Urinary bladder (tissue), 4 donors: ENCODE measurements around the gene GAA. TPM values are rescaled to one million over a fixed set of nuclear protein-coding genes. Genes with fewer than 3 reads are reported as not detected.

ENCODE experiments used
- DNase-seq: peaks from one replicate; pipeline ENCODE4 v3.0.0-alpha.2; 2015; ENCODE audit errors: extremely low spot score
- H3K27ac ChIP-seq: one replicate; pipeline ENCODE4 v1.5.1; 2013; ENCODE audit warnings: low read depth, mild to moderate bottlenecking, moderate library complexity
- H3K36me3 ChIP-seq: one replicate; pipeline ENCODE4 v1.6.1; 2013; ENCODE audit warnings: mild to moderate bottlenecking, moderate library complexity; ENCODE audit not compliant: insufficient read depth
- H3K4me1 ChIP-seq: one replicate; pipeline ENCODE4 v1.6.1; 2013; ENCODE audit warnings: mild to moderate bottlenecking, moderate library complexity; ENCODE audit not compliant: insufficient read depth
- H3K4me3 ChIP-seq: one replicate; pipeline ENCODE4 v1.5.1; 2013; ENCODE audit warnings: low read depth, low read length
- WGBS: extraction: QIAGEN DNeasy Blood & Tissue Kit; methylation state at CpG from one replicate; pipeline ENCODE4 v1.1.7; 2013; 5-methylcytosine and 5-hydroxymethylcytosine counted together
- polyA plus RNA-seq: library from polyadenylated mRNA; stranded (reverse); fragments of 200-250 nt; gene quantifications from one replicate; pipeline ENCODE4 v1.2.3, GENCODE V29; 2013
- total RNA-seq: library from RNA; depleted of rRNA; stranded (reverse); fragments of >200 nt; gene quantifications from one replicate; pipeline ENCODE4 v1.2.3, GENCODE V29; 2014
- donor health status: healthy with polysubstance abuse.
- donor health status: healthy.

GAA gene
- total and polyA plus RNA-seq, 2 donors, result 21.4 to 54.4 TPM

- no peaks in the 10 kb centered on the region for H3K36me3 ChIP-seq
- DNase-seq, result no peak
- no peak overlapping the region for H3K4me3 ChIP-seq
- no peaks in the 10 kb centered on the region for H3K4me1 ChIP-seq
- 93% methylated on average over 4 of the region's 4 CpGs for WGBS
- H3K27ac ChIP-seq, result no peak overlapping the region
Measured at GRCh38 chr17:80091376-80091775, 10.0 kb upstream of the GAA start.

GRCh38 chr17:80092959-80093358 is 8.4 kb upstream of the GAA start:
- H3K36me3 ChIP-seq, result no peaks in the 10 kb centered on the region
- 68% methylated on average over 8 of the region's 8 CpGs for WGBS
- no peaks in the 10 kb centered on the region for H3K4me1 ChIP-seq
- H3K27ac ChIP-seq, result no peak overlapping the region
- no peak for DNase-seq
- H3K4me3 ChIP-seq, result no peak overlapping the region

- Histone ChIP-seq H3K4me3 (no peak overlapping the region), H3K27ac (no peak overlapping the region), H3K36me3 (no peaks in the 10 kb centered on the region), H3K4me1 (no peaks in the 10 kb centered on the region)
- no peak for DNase-seq
- 86% methylated on average over 37 of the region's 37 CpGs for WGBS
Measured at GRCh38 chr17:80095038-80095843, 6.1 kb upstream of the GAA start.

GRCh38 chr17:80095844-80096475 is 5.4 kb upstream of the GAA start:
- 87% methylated on average over 16 of the region's 16 CpGs for WGBS
- no peak for DNase-seq

GRCh38 chr17:80096561-80097021 is 4.8 kb upstream of the GAA start:
- WGBS, result 71% methylated on average over 12 of the region's 12 CpGs
- H3K27ac ChIP-seq, result no peak overlapping the region
- H3K4me3 ChIP-seq, result no peak overlapping the region
- no peaks in the 10 kb centered on the region for H3K36me3 ChIP-seq
- H3K4me1 ChIP-seq, result no peaks in the 10 kb centered on the region
- no peak for DNase-seq

More at GRCh38 chr17:80095844-80096475, 5.4 kb upstream of the GAA start:
- H3K36me3 ChIP-seq, result no peaks in the 10 kb centered on the region
- H3K4me1 ChIP-seq, result no peaks in the 10 kb centered on the region
- H3K27ac ChIP-seq, result no peak overlapping the region
- H3K4me3 ChIP-seq, result no peak overlapping the region

GRCh38 chr17:80097127-80097621 is 4.2 kb upstream of the GAA start:
- H3K36me3 ChIP-seq, result no peaks in the 10 kb centered on the region
- 89% methylated on average over 17 of the region's 17 CpGs for WGBS
- H3K4me1 ChIP-seq, result no peaks in the 10 kb centered on the region
- H3K4me3 ChIP-seq, result no peak overlapping the region
- no peak for DNase-seq
- H3K27ac ChIP-seq, result no peak overlapping the region

GRCh38 chr17:80097844-80098691 is 3.3 kb upstream of the GAA start:
- H3K36me3 ChIP-seq, result no peaks in the 10 kb centered on the region
- no peak overlapping the region for H3K4me3 ChIP-seq
- 90% methylated on average over 23 of the region's 23 CpGs for WGBS
- DNase-seq, result no peak
- no peaks in the 10 kb centered on the region for H3K4me1 ChIP-seq
- no peak overlapping the region for H3K27ac ChIP-seq

DNA sequence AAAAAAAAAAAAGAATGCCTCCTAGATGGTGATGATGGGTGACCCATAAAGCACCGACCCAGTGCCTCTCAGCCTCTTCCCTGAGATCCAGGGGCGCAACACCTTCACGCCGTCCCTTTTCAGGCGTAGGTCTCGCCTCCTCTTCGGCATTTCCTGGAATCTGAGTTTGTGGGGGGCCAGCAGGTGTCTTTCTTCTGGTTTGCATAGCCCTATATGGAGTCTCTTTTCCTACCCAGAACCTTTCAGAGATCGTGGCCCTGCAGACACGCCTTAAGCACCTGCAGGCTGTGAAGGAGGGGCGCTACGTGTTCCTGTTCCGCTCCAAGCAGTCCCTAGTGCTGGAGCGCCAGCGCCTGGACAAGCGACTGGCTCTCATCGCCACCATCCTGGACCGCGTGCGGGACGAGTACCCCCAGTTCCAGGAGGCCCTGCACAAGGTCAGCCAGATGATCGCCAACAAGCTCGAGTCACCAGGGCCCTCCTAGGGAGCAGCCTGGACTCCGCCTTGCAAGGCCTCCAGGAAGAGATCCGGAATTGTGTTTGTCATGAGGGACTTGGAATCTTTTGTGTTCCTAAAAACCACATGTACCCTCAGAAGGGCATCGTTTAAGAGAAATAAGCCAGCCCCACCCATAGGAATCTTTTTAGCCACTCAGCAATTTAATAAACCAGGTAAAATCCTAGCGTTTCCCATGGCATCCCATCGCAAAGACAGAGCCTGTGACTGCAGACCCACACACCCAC is 1.9 kb upstream of the GAA start:
- WGBS, result 83% methylated on average over 27 of the region's 27 CpGs
- Histone ChIP-seq H3K27ac (no peak overlapping the region), H3K36me3 (no peaks in the 10 kb centered on the region), H3K4me1 (no peaks in the 10 kb centered on the region), H3K4me3 (no peak overlapping the region)
- no peak for DNase-seq

GRCh38 chr17:80100035-80100323 is 1.4 kb upstream of the GAA start:
- Histone ChIP-seq H3K4me1 (no peaks in the 10 kb centered on the region), H3K4me3 (no peak overlapping the region), H3K36me3 (no peaks in the 10 kb centered on the region), H3K27ac (no peak overlapping the region)
- WGBS, result 90% methylated on average over 4 of the region's 4 CpGs
- no peak for DNase-seq

GRCh38 chr17:80101946-80102663 is 724 bp downstream of the GAA start:
- Histone ChIP-seq H3K27ac (no peak overlapping the region), H3K4me1 (no peaks in the 10 kb centered on the region), H3K36me3 (no peaks in the 10 kb centered on the region), H3K4me3 (peak overlapping the region; percentile 67)
- DNase-seq, result no peak
- WGBS, result 33% methylated on average over 21 of the region's 21 CpGs

GRCh38 chr17:80102664-80103448 is 1.5 kb downstream of the GAA start:
- no peak overlapping the region for H3K4me3 ChIP-seq

GRCh38 chr17:80103449-80104085 is 2.2 kb downstream of the GAA start:
- no peak for DNase-seq
- H3K36me3 ChIP-seq, result no peaks in the 10 kb centered on the region
- no peak overlapping the region for H3K4me3 ChIP-seq
- WGBS, result 91% methylated on average over 19 of the region's 19 CpGs
- H3K4me1 ChIP-seq, result no peaks in the 10 kb centered on the region
- H3K27ac ChIP-seq, result no peak overlapping the region

More at GRCh38 chr17:80102664-80103448, 1.5 kb downstream of the GAA start:
- H3K27ac ChIP-seq, result no peak overlapping the region
- WGBS, result 86% methylated on average over 15 of the region's 15 CpGs
- DNase-seq, result no peak
- H3K36me3 ChIP-seq, result no peaks in the 10 kb centered on the region
- H3K4me1 ChIP-seq, result no peaks in the 10 kb centered on the region
